Colonic mucosa (tissue), 4 donors: ENCODE measurements around the gene PLA2G4E. TPM values are rescaled to one million over a fixed set of nuclear protein-coding genes. Genes with fewer than 3 reads are reported as not detected.

ENCODE experiments used
- DNase-seq: peaks from one replicate; pipeline ENCODE4 v3.0.0-alpha.2; 2020
- H3K27ac ChIP-seq: fragments of 200-600 bp; one replicate; pipeline ENCODE4 v1.8.0; 2021
- H3K27me3 ChIP-seq: fragments of 200-600 bp; one replicate; pipeline ENCODE4 v1.8.0; 2021
- H3K36me3 ChIP-seq: fragments of 200-600 bp; one replicate; pipeline ENCODE4 v1.8.0; 2021
- H3K4me1 ChIP-seq: fragments of 200-600 bp; one replicate; pipeline ENCODE4 v1.8.0; 2021; ENCODE audit warnings: mild to moderate bottlenecking
- H3K4me3 ChIP-seq: fragments of 200-600 bp; one replicate; pipeline ENCODE4 v1.8.0; 2021
- H3K9ac ChIP-seq, 2 donors: one replicate each; pipeline ENCODE4 v1.7.0; 2013; ENCODE audit warnings: control low read depth in 2 of 2, low read depth in 2 of 2, low read length in 2 of 2
- H3K9me3 ChIP-seq: fragments of 200-600 bp; one replicate; pipeline ENCODE4 v1.8.0; 2021
- CTCF ChIP-seq: fragments of 200-600 bp; IDR thresholded peaks from one replicate; pipeline ENCODE4 v1.8.0; 2022; ENCODE audit warnings: antibody characterized with exemption, mild to moderate bottlenecking
- intact Hi-C: fragments of 100-400 bp; cut with DNase I; formaldehyde crosslinking; loops from one replicate; pipeline ENCODE4 v1.14.1; 2022
- total RNA-seq, 2 donors: library from RNA; stranded (reverse); fragmentation: NEBNext Ultra II Directional in 1 of 2; extraction: Animal tissue kit (Norgen Biotek cat#: 25700) in 1 of 2; gene quantifications; one replicate each; pipeline ENCODE4 v1.2.1, GENCODE V29; 2021
- donor health status: healthy.
- donor health status: DM: no; HTN: no; CAD: no.
- donor health status: DM: no; HTN: no; CAD: no.

Gene PLA2G4E
- total RNA-seq, 2 donors from 2014 or later, result 0.67 TPM; not detected in 1

GRCh38 chr15:41954036-41954435 is 66.8 kb downstream of the PLA2G4E start:
- Histone ChIP-seq H3K4me3 (no peak overlapping the region), H3K27me3 (no peaks in the 10 kb centered on the region), H3K27ac (no peak overlapping the region), H3K4me1 (no peaks in the 10 kb centered on the region), H3K9me3 (no peaks in the 10 kb centered on the region), H3K9ac (no peak overlapping the region), H3K36me3 (no peaks in the 10 kb centered on the region)
- intact Hi-C loops, result no loop called here
- no peak for TF ChIP-seq CTCF
- DNase-seq, result no peak

- Histone ChIP-seq H3K9me3 (no peaks in the 10 kb centered on the region), H3K4me1 (no peaks in the 10 kb centered on the region), H3K27ac (no peak overlapping the region), H3K9ac (no peak overlapping the region), H3K36me3 (no peaks in the 10 kb centered on the region), H3K27me3 (no peaks in the 10 kb centered on the region), H3K4me3 (no peak overlapping the region)
- DNase-seq, result no peak
- intact Hi-C loops, result no loop called here
- TF ChIP-seq CTCF, result no peak
Measured at GRCh38 chr15:41952013-41952563, 68.8 kb downstream of the PLA2G4E start.

- Histone ChIP-seq H3K27me3 (no peaks in the 10 kb centered on the region), H3K4me1 (no peaks in the 10 kb centered on the region), H3K9me3 (no peaks in the 10 kb centered on the region), H3K4me3 (no peak overlapping the region), H3K36me3 (no peaks in the 10 kb centered on the region), H3K27ac (no peak overlapping the region), H3K9ac (no peak overlapping the region)
- intact Hi-C loops, result no loop called here
- no peak for TF ChIP-seq CTCF
- no peak for DNase-seq
Measured at GRCh38 chr15:41951571-41951970, 69.3 kb downstream of the PLA2G4E start.

GRCh38 chr15:41950489-41950888 is 70.4 kb downstream of the PLA2G4E start:
- no peaks in the 10 kb centered on the region for H3K4me1 ChIP-seq
- TF ChIP-seq CTCF, result no peak
- no peaks in the 10 kb centered on the region for H3K36me3 ChIP-seq
- no peak overlapping the region for H3K4me3 ChIP-seq
- no peak overlapping the region for H3K27ac ChIP-seq
- no peaks in the 10 kb centered on the region for H3K27me3 ChIP-seq
- intact Hi-C loops, result no loop called here
- no peaks in the 10 kb centered on the region for H3K9me3 ChIP-seq
- H3K9ac ChIP-seq, result no peak overlapping the region
- no peak for DNase-seq

GRCh38 chr15:41950127-41950483 is 70.7 kb downstream of the PLA2G4E start:
- no peaks in the 10 kb centered on the region for H3K27me3 ChIP-seq
- no peaks in the 10 kb centered on the region for H3K4me1 ChIP-seq
- TF ChIP-seq CTCF, result no peak
- H3K27ac ChIP-seq, result no peak overlapping the region
- no peak overlapping the region for H3K4me3 ChIP-seq
- intact Hi-C loops, result no loop called here
- no peak for DNase-seq
- H3K36me3 ChIP-seq, result no peaks in the 10 kb centered on the region
- H3K9me3 ChIP-seq, result no peaks in the 10 kb centered on the region
- H3K9ac ChIP-seq, result no peak overlapping the region
